Measurements from ENCODE around the gene CZIB.

The CZIB gene

DNA sequence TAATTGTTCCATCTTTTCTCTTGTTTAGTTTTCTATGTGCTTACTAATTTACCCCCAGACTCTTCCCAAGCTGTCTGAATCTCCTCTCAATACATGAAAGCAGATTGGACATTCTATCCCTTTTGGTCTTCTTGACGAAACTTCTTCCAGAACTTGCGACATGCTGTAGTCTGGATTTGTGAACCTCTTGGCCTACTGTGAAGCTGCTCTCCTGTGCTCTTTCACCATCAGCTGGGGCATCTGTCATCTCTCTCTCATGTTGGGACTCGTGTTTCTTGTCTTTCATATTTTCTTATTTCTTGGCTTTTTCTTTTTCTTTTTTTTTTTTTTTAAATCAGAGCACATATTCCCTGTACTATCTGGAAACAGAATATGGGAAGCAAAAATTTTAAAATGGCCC, 17.0 kb downstream of the CZIB start:
- TF ChIP-seq, protein P1, sequence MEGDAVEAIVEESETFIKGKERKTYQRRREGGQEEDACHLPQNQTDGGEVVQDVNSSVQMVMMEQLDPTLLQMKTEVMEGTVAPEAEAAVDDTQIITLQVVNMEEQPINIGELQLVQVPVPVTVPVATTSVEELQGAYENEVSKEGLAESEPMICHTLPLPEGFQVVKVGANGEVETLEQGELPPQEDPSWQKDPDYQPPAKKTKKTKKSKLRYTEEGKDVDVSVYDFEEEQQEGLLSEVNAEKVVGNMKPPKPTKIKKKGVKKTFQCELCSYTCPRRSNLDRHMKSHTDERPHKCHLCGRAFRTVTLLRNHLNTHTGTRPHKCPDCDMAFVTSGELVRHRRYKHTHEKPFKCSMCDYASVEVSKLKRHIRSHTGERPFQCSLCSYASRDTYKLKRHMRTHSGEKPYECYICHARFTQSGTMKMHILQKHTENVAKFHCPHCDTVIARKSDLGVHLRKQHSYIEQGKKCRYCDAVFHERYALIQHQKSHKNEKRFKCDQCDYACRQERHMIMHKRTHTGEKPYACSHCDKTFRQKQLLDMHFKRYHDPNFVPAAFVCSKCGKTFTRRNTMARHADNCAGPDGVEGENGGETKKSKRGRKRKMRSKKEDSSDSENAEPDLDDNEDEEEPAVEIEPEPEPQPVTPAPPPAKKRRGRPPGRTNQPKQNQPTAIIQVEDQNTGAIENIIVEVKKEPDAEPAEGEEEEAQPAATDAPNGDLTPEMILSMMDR (IDR thresholded peaks at IDR 0.05; ENCODE audit: borderline replicate concordance, control extremely low read depth, extremely low read depth, insufficient read depth, missing control alignments) = no peak
- in situ Hi-C loops (cut with MboI; ENCODE audit: low sequenced_read_pairs, unreplicated experiment) = no loop called here
- no peak for DNase-seq (ENCODE audit: low spot score)

DNA sequence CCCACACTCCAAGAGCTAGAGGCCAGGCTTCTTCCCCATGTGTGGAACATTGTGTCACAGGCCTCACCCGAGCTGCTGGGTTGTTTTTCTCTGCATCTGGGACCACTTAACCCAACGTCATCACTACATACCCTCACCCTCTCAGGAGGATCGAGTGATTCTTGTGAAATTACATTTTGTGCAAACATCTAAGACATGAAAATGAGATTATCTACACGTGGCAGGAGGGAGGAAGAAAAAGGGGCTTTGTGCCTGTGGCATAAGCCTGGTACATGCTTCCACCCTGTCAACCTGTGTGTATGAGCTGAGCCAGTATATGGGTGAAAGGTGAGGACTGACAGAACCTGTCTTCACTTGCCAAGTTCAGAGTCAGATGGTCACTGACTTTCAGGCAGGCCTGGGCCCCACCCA, 22.2 kb downstream of the CZIB start:
- TF ChIP-seq, protein P1 (IDR thresholded peaks at IDR 0.05; ENCODE audit: borderline replicate concordance, control extremely low read depth, extremely low read depth, insufficient read depth, missing control alignments) = no peak
- DNase-seq (ENCODE audit: low spot score) = no peak
- in situ Hi-C loops (cut with MboI; ENCODE audit: low sequenced_read_pairs, unreplicated experiment) = loop anchor here (25.0 kb wide), 2 partner anchors 286 to 486 kb away; partner anchors contain the start of gene ECHDC2

DNA sequence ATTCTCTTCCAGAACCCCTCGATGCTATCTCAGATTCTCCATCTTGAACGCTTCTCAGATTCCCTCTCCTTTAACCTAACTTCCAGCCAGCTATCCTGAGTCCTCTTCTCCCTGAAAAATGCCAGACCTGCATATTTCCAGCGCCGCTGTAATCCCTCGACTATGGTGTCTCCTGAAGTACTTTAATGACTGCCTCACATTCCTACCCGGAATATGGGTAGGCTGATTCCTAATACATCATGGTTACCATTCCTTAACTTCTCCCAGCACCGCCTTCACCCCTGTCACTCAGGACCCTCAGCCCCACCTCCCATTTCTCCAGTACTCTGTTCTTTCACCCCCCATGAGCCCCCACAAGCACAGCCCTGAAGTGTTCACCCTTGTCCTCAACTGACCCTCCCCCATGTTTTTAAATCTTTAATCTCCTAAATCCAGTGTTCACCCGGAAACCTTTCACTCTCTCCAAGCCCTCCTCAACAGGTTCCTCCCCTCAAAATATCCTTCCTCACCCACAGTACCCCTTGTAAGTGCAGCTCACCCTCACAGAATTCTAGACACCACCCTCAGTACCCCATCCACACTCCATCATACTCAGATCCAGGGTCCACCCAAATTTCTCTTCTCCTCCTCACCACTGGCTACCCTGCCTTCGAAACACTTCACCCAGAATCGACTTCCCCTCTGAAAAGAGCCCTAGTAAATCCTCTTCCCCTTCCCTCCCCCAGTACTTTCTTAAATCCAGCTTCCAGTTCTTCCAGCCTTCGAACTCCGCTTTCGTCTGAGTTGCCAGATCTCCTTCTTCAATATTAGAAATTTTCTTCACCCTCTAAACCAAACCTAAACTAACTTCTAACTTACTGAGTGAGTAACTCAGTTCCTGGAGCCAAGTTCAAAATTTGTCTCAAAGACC, 22.9 kb downstream of the CZIB start:
- in situ Hi-C loops (cut with MboI; ENCODE audit: low sequenced_read_pairs, unreplicated experiment) = loop anchor here (25.0 kb wide), 2 partner anchors 285 to 485 kb away; partner anchors contain the start of gene ECHDC2
- DNase-seq (ENCODE audit: low spot score) = no peak
- TF ChIP-seq, protein P1 (IDR thresholded peaks at IDR 0.05; ENCODE audit: borderline replicate concordance, control extremely low read depth, extremely low read depth, insufficient read depth, missing control alignments) = no peak

DNA sequence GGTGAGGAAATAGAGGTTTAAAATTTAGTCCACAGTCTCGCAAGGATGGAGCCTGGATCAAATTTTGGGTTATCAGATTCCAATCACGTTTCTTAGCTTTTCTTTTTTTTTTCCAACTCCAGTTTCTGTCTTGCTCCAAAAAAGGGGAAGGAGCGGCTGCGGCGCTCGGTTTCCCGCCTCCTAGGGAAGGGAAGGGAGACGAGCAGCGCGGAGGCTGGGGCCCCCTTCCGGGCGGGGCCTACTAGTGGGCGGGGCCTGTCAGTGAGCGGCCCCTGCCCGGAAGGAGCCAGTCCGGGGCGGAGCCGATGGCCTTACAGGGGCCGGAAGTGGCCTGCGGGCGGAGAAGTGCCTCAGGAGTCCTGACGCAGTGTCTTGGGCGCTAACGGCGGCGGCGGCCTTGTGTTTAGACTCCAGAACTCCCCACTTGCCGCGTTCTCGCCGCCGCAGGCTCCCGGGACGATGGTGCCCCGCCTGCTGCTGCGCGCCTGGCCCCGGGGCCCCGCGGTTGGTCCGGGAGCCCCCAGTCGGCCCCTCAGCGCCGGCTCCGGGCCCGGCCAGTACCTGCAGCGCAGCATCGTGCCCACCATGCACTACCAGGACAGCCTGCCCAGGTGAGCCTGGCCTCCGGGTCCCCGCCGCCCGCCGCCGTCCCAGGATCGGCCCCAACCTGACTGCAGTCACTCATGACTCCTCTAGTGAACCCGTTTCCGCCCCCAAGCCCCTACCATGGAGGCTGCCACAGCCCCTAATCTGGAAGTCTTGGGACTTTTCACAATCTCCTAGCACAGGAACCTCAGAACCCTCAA, 23.7 kb downstream of the CZIB start, which contains the start of gene CPT2:
Gene CPT2, plus strand, starts transcription at position 340 of the 806 bp plus-strand sequence. Its CDS starts 120 bp downstream, at position 460.
- TF ChIP-seq, protein P1 (IDR thresholded peaks at IDR 0.05; ENCODE audit: borderline replicate concordance, control extremely low read depth, extremely low read depth, insufficient read depth, missing control alignments) = peak; percentile 9
- in situ Hi-C loops (cut with MboI; ENCODE audit: low sequenced_read_pairs, unreplicated experiment) = loop anchor here (25.0 kb wide), 2 partner anchors 284 to 484 kb away; partner anchors contain the start of gene ECHDC2
- DNase-seq (ENCODE audit: low spot score) = peak; percentile 99

DNA sequence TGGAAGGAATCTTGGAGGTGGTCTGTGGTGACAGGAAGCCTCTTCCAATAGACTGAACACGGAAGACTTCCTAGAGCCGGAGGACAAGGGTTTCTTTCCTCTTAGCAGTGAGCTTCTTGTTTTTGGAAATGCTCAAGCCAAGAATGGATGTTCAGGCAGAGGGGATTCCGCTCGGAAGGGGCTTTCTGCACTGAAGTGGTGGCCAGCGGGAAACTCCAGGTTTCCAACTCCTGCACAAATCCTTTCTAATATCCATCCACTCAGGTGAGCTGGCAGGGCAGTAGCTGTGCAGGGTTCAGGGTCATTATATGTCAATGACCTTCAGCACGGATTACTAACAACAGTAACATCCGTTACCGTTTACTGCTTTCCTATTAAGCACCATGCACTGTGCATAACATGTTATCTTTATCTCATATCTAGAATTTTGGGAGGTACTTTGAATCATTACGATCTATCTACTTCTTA, 24.4 kb downstream of the CZIB start:
- TF ChIP-seq, protein P1 (IDR thresholded peaks at IDR 0.05; ENCODE audit: borderline replicate concordance, control extremely low read depth, extremely low read depth, insufficient read depth, missing control alignments) = no peak
- in situ Hi-C loops (cut with MboI; ENCODE audit: low sequenced_read_pairs, unreplicated experiment) = loop anchor here (25.0 kb wide), 2 partner anchors 284 to 484 kb away; partner anchors contain the start of gene ECHDC2
- DNase-seq (ENCODE audit: low spot score) = no peak
